UCSD-AML1 (cell line): ENCODE results near the gene HDAC1.

Experiments used
- DNase-seq: peaks from one replicate; lab custom pipeline; 2025; ENCODE audit not compliant: unreplicated experiment; lab: John Stamatoyannopoulos, UW

The HDAC1 gene

GRCh38 chr1:32321712-32322291 is 29.9 kb downstream of the HDAC1 start:
- peak; percentile 27 for DNase-seq

- DNase-seq = no peak
Measured at GRCh38 chr1:32327204-32327603, 35.3 kb downstream of the HDAC1 start.

GRCh38 chr1:32329931-32330466 is 38.1 kb downstream of the HDAC1 start:
- DNase-seq = no peak

- DNase-seq = no peak
Measured at GRCh38 chr1:32330558-32331151, 38.8 kb downstream of the HDAC1 start.

GRCh38 chr1:32331549-32331948 is 39.7 kb downstream of the HDAC1 start:
- no peak for DNase-seq

GRCh38 chr1:32332290-32333079 is 40.6 kb downstream of the HDAC1 start:
- no peak for DNase-seq

- DNase-seq = no peak
Measured at GRCh38 chr1:32333251-32333963, 41.5 kb downstream of the HDAC1 start.

- DNase-seq = no peak
Measured at GRCh38 chr1:32334274-32334861, 42.5 kb downstream of the HDAC1 start.

- DNase-seq = peak; percentile 71
Measured at GRCh38 chr1:32334864-32335534, 43.1 kb downstream of the HDAC1 start.

GRCh38 chr1:32335535-32335789 is 43.6 kb downstream of the HDAC1 start:
- DNase-seq = no peak

GRCh38 chr1:32335790-32336590 is 44.1 kb downstream of the HDAC1 start, which contains the start of gene MARCKSL1:
TSS of gene MARCKSL1 (minus strand) at chr1:32336233. CDS start at chr1:32336033, 200 bp downstream.
- DNase-seq = peak; percentile 78

- DNase-seq = no peak
Measured at GRCh38 chr1:32336591-32336932, 44.7 kb downstream of the HDAC1 start.

GRCh38 chr1:32336963-32337675 is 45.2 kb downstream of the HDAC1 start:
- peak; percentile 64 for DNase-seq

GRCh38 chr1:32337855-32338636 is 46.2 kb downstream of the HDAC1 start:
- peak; percentile 48 for DNase-seq

GRCh38 chr1:32338637-32339145 is 46.8 kb downstream of the HDAC1 start:
- no peak for DNase-seq

GRCh38 chr1:32339363-32339978 is 47.6 kb downstream of the HDAC1 start:
- DNase-seq = peak; percentile 33

GRCh38 chr1:32341186-32341757 is 49.4 kb downstream of the HDAC1 start:
- no peak for DNase-seq
